GM12801 (cell line): ENCODE data around the gene SYNCRIP.

Source experiments
- CTCF ChIP-seq: IDR thresholded peaks from one replicate; pipeline ENCODE4 v1.5.1; 2011; ENCODE audit warnings: control low read depth; ENCODE audit not compliant: insufficient read length; ENCODE audit errors: extremely low read depth

Gene SYNCRIP

GRCh38 chr6:85637579-85637978 lies 5.1 kb downstream of the SYNCRIP start:
- TF ChIP-seq CTCF = no peak

GRCh38 chr6:85632164-85632942 lies 10.3 kb downstream of the SYNCRIP start:
- no peak for TF ChIP-seq CTCF

GRCh38 chr6:85628353-85628752 lies 14.3 kb downstream of the SYNCRIP start:
- no peak for TF ChIP-seq CTCF

- no peak for TF ChIP-seq CTCF
These were observed 22.4 kb downstream of the SYNCRIP start for GRCh38 chr6:85620308-85620707.

GRCh38 chr6:85614780-85615179 lies 27.9 kb downstream of the SYNCRIP start:
- TF ChIP-seq CTCF = no peak

- TF ChIP-seq CTCF = no peak
These were observed 29.8 kb downstream of the SYNCRIP start for GRCh38 chr6:85612690-85613474.

- TF ChIP-seq CTCF = no peak
These were observed 32.3 kb downstream of the SYNCRIP start for GRCh38 chr6:85610182-85610895.
